ENCODE results near the gene EMILIN2. TPM values are rescaled to one million over a fixed set of nuclear protein-coding genes. Genes with fewer than 3 reads are reported as not detected.

EMILIN2 gene
- total RNA-seq, 1 donor from 2014 or later, result 8.7 TPM

- Mint-ChIP-seq H3K4me3 (ENCODE audit: low read depth) (no peak overlapping the region), H3K27me3 (no peaks in the 10 kb centered on the region), H3K9me3 (ENCODE audit: low read depth) (no peaks in the 10 kb centered on the region), H3K4me1 (ENCODE audit: low read depth) (peaks cover 7% of the 10 kb centered on the region), H3K36me3 (ENCODE audit: insufficient read depth) (peaks cover 3% of the 10 kb centered on the region), H3K27ac (no peak overlapping the region)
- no peak for DNase-seq (ENCODE audit: low spot score, unreplicated experiment)
- TF ChIP-seq, protein P1, sequence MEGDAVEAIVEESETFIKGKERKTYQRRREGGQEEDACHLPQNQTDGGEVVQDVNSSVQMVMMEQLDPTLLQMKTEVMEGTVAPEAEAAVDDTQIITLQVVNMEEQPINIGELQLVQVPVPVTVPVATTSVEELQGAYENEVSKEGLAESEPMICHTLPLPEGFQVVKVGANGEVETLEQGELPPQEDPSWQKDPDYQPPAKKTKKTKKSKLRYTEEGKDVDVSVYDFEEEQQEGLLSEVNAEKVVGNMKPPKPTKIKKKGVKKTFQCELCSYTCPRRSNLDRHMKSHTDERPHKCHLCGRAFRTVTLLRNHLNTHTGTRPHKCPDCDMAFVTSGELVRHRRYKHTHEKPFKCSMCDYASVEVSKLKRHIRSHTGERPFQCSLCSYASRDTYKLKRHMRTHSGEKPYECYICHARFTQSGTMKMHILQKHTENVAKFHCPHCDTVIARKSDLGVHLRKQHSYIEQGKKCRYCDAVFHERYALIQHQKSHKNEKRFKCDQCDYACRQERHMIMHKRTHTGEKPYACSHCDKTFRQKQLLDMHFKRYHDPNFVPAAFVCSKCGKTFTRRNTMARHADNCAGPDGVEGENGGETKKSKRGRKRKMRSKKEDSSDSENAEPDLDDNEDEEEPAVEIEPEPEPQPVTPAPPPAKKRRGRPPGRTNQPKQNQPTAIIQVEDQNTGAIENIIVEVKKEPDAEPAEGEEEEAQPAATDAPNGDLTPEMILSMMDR (IDR thresholded peaks at IDR 0.05; ENCODE audit: unreplicated experiment), result no peak
Measured at GRCh38 chr18:2964361-2965010, 117.7 kb downstream of the EMILIN2 start.

Other genes starting within 250 kb of the EMILIN2 start
- 59.2 and 65.1 TPM in 2 replicates for gene SMCHD1, start 191.3 kb upstream of the EMILIN2 start, total RNA-seq
- gene LPIN2, start 166.1 kb downstream of the EMILIN2 start, total RNA-seq, result 22.8 and 25.9 TPM in 2 replicates